Stimulated activated naive CD8-positive, alpha-beta T cell treated with anti-CD3 and anti-CD28 coated beads, Interleukin-15, amount 100 ng/mL, for 72 hours (primary cell): ENCODE data around the gene GSX2.
"Not testable (repeated sequence)": the region's sequence is repeated elsewhere in the genome, so short reads cannot be mapped to it uniquely, and the experiment has no call there.

Experiments
- ATAC-seq: fragments of 150-1000 bp; cut with Tn5 transposase; 2 replicates; pipeline ENCODE4 v1.10.0; 2021; ENCODE audit warnings: mild to moderate bottlenecking, moderate library complexity
- DNase-seq, 2 donors: peaks; one replicate each; pipeline ENCODE4 v3.0.0; 2021 to 2022
- H3K27ac Mint-ChIP-seq, 2 donors: one replicate each; pipeline ENCODE4 v1.8.0; 2022; ENCODE audit warnings: mild to moderate bottlenecking in 2 of 2, mixed read lengths in 2 of 2, moderate library complexity in 2 of 2
- H3K27me3 Mint-ChIP-seq: one replicate; pipeline ENCODE4 v1.8.0; 2022; ENCODE audit warnings: mixed read lengths
- H3K4me1 Mint-ChIP-seq: one replicate; pipeline ENCODE4 v1.8.0; 2022; ENCODE audit warnings: mild to moderate bottlenecking, mixed read lengths
- H3K4me3 Mint-ChIP-seq, 2 donors: one replicate each; pipeline ENCODE4 v1.8.0; 2022; ENCODE audit warnings: mild to moderate bottlenecking in 2 of 2, mixed read lengths in 2 of 2, moderate library complexity in 1 of 2
- H3K9me3 Mint-ChIP-seq, 2 donors: one replicate each; pipeline ENCODE4 v1.8.0; 2022; ENCODE audit warnings: mixed read lengths in 2 of 2

The GSX2 gene

GRCh38 chr4:54099748-54100574 is at the start of gene GSX2:
Gene GSX2 (plus strand): TSS chr4:54100163. CDS start chr4:54100345, 182 bp downstream.
- no peak within 1 kb of the TSS for H3K27ac Mint-ChIP-seq
- peaks cover 99% of the 10 kb centered on the region for H3K27me3 Mint-ChIP-seq
- DNase-seq, result no peak
- H3K4me1 Mint-ChIP-seq, result peaks cover 80% of the 10 kb centered on the region
- H3K4me3 Mint-ChIP-seq, result peak within 1 kb of the TSS; percentile 74 to 82
- H3K9me3 Mint-ChIP-seq, result no peaks in the 10 kb centered on the region
- peak; percentile 41 for ATAC-seq

GRCh38 chr4:54050214-54050904 is 49.6 kb upstream of the GSX2 start:
- no peak overlapping the region for H3K27ac Mint-ChIP-seq
- peaks cover 37% of the 10 kb centered on the region for H3K4me1 Mint-ChIP-seq
- DNase-seq (no peak), ATAC-seq (no peak)
- H3K27me3 Mint-ChIP-seq, result no peaks in the 10 kb centered on the region
- no peak overlapping the region for H3K4me3 Mint-ChIP-seq
- H3K9me3 Mint-ChIP-seq, result no peaks in the 10 kb centered on the region

- not testable (repeated sequence) for H3K9me3 Mint-ChIP-seq, ATAC-seq, H3K27me3 Mint-ChIP-seq, H3K4me3 Mint-ChIP-seq, DNase-seq, H3K27ac Mint-ChIP-seq
- peaks cover 61% of the 10 kb centered on the region for H3K4me1 Mint-ChIP-seq
Observed at GRCh38 chr4:54053322-54053721, 46.6 kb upstream of the GSX2 start.

- ATAC-seq (no peak), DNase-seq (no peak)
- H3K9me3 Mint-ChIP-seq, result no peaks in the 10 kb centered on the region
- H3K27ac Mint-ChIP-seq, result no peak overlapping the region
- no peak overlapping the region for H3K4me3 Mint-ChIP-seq
- peaks cover 69% of the 10 kb centered on the region for H3K4me1 Mint-ChIP-seq
- no peaks in the 10 kb centered on the region for H3K27me3 Mint-ChIP-seq
Observed at GRCh38 chr4:54054501-54054900, 45.5 kb upstream of the GSX2 start.

GRCh38 chr4:54055494-54055893 is 44.5 kb upstream of the GSX2 start:
- H3K4me1 Mint-ChIP-seq, result peaks cover 71% of the 10 kb centered on the region
- ATAC-seq, result no peak
- H3K4me3 Mint-ChIP-seq, result no peak overlapping the region
- no peaks in the 10 kb centered on the region for H3K9me3 Mint-ChIP-seq
- no peaks in the 10 kb centered on the region for H3K27me3 Mint-ChIP-seq
- H3K27ac Mint-ChIP-seq, result no peak overlapping the region
- no peak for DNase-seq

GRCh38 chr4:54056360-54056759 is 43.6 kb upstream of the GSX2 start:
- Mint-ChIP-seq H3K4me1 (peaks cover 69% of the 10 kb centered on the region), H3K27me3 (no peaks in the 10 kb centered on the region), H3K27ac (no peak overlapping the region), H3K9me3 (no peaks in the 10 kb centered on the region), H3K4me3 (peak overlapping the region; percentile 36 to 78)
- DNase-seq, result no peak
- ATAC-seq, result peak; percentile 87

GRCh38 chr4:54058171-54058570 is 41.8 kb upstream of the GSX2 start:
- H3K9me3 Mint-ChIP-seq, result no peaks in the 10 kb centered on the region
- H3K27ac Mint-ChIP-seq, result peak overlapping the region in 1 of 2 donors; percentile 20
- DNase-seq, result no peak
- no peaks in the 10 kb centered on the region for H3K27me3 Mint-ChIP-seq
- ATAC-seq, result peak; percentile 74
- H3K4me3 Mint-ChIP-seq, result peak overlapping the region; percentile 59 to 78
- H3K4me1 Mint-ChIP-seq, result peaks cover 76% of the 10 kb centered on the region

- no peak for DNase-seq
- H3K4me1 Mint-ChIP-seq, result peaks cover 72% of the 10 kb centered on the region
- no peak for ATAC-seq
- H3K27ac Mint-ChIP-seq, result no peak overlapping the region
- H3K9me3 Mint-ChIP-seq, result no peaks in the 10 kb centered on the region
- H3K4me3 Mint-ChIP-seq, result peak overlapping the region; percentile 24 to 78
- H3K27me3 Mint-ChIP-seq, result no peaks in the 10 kb centered on the region
Observed at GRCh38 chr4:54060116-54060515, 39.8 kb upstream of the GSX2 start.

GRCh38 chr4:54061067-54061466 is 38.9 kb upstream of the GSX2 start:
- H3K27me3 Mint-ChIP-seq, result no peaks in the 10 kb centered on the region
- H3K9me3 Mint-ChIP-seq, result no peaks in the 10 kb centered on the region
- peaks cover 75% of the 10 kb centered on the region for H3K4me1 Mint-ChIP-seq
- no peak overlapping the region for H3K27ac Mint-ChIP-seq
- peak overlapping the region; percentile 24 to 94 for H3K4me3 Mint-ChIP-seq
- DNase-seq, result no peak
- no peak for ATAC-seq

GRCh38 chr4:54061873-54062272 is 38.1 kb upstream of the GSX2 start:
- no peak for ATAC-seq
- Mint-ChIP-seq H3K9me3 (no peaks in the 10 kb centered on the region), H3K27me3 (no peaks in the 10 kb centered on the region), H3K27ac (no peak overlapping the region), H3K4me3 (peak overlapping the region; percentile 24 to 94), H3K4me1 (peaks cover 69% of the 10 kb centered on the region)
- DNase-seq, result no peak

GRCh38 chr4:54062392-54062791 is 37.6 kb upstream of the GSX2 start:
- peaks cover 0 to under 1% of the 10 kb centered on the region in 2 donors for H3K9me3 Mint-ChIP-seq
- ATAC-seq, result no peak
- H3K27ac Mint-ChIP-seq, result peak overlapping the region in 1 of 2 donors; percentile 67
- no peaks in the 10 kb centered on the region for H3K27me3 Mint-ChIP-seq
- DNase-seq, result no peak
- H3K4me3 Mint-ChIP-seq, result peak overlapping the region; percentile 88 to 94
- peaks cover 64% of the 10 kb centered on the region for H3K4me1 Mint-ChIP-seq

GRCh38 chr4:54063229-54063628 is 36.7 kb upstream of the GSX2 start:
- peaks cover 0 to 5% of the 10 kb centered on the region in 2 donors for H3K9me3 Mint-ChIP-seq
- ATAC-seq, result peak; percentile 21
- H3K4me3 Mint-ChIP-seq, result peak overlapping the region; percentile 88 to 94
- peaks cover 55% of the 10 kb centered on the region for H3K4me1 Mint-ChIP-seq
- H3K27ac Mint-ChIP-seq, result peak overlapping the region; percentile 95 to 99
- no peaks in the 10 kb centered on the region for H3K27me3 Mint-ChIP-seq
- DNase-seq, result peak in 1 of 2 donors; percentile 15

GRCh38 chr4:54063737-54064316 is 36.1 kb upstream of the GSX2 start:
- Mint-ChIP-seq H3K4me3 (peak overlapping the region; percentile 88 to 94), H3K27ac (peak overlapping the region; percentile 95 to 99), H3K27me3 (no peaks in the 10 kb centered on the region), H3K9me3 (peaks cover 0 to 5% of the 10 kb centered on the region in 2 donors), H3K4me1 (peaks cover 49% of the 10 kb centered on the region)
- peak; percentile 57 for ATAC-seq
- peak; percentile 45 to 52 for DNase-seq

- peak within 1 kb of the TSS; percentile 95 to 99 for H3K27ac Mint-ChIP-seq
- DNase-seq (peak; percentile 96 to 97), ATAC-seq (peak; percentile 94)
- H3K4me3 Mint-ChIP-seq, result peak within 1 kb of the TSS; percentile 88 to 94
- H3K9me3 Mint-ChIP-seq, result peaks cover 0 to 5% of the 10 kb centered on the region in 2 donors
- no peaks in the 10 kb centered on the region for H3K27me3 Mint-ChIP-seq
- peaks cover 43% of the 10 kb centered on the region for H3K4me1 Mint-ChIP-seq
Observed at GRCh38 chr4:54064317-54065111, 35.4 kb upstream of the GSX2 start, which contains the start of gene CHIC2. Gene CHIC2 (minus strand): TSS chr4:54064605. CDS start chr4:54064300, 305 bp downstream.
